ENCODE data around the gene EIF4EBP3. TPM values are rescaled to one million over a fixed set of nuclear protein-coding genes. Genes with fewer than 3 reads are reported as not detected.

The EIF4EBP3 gene
- total RNA-seq, 1 experiment from 2014 or later: 8.4 TPM

DNA sequence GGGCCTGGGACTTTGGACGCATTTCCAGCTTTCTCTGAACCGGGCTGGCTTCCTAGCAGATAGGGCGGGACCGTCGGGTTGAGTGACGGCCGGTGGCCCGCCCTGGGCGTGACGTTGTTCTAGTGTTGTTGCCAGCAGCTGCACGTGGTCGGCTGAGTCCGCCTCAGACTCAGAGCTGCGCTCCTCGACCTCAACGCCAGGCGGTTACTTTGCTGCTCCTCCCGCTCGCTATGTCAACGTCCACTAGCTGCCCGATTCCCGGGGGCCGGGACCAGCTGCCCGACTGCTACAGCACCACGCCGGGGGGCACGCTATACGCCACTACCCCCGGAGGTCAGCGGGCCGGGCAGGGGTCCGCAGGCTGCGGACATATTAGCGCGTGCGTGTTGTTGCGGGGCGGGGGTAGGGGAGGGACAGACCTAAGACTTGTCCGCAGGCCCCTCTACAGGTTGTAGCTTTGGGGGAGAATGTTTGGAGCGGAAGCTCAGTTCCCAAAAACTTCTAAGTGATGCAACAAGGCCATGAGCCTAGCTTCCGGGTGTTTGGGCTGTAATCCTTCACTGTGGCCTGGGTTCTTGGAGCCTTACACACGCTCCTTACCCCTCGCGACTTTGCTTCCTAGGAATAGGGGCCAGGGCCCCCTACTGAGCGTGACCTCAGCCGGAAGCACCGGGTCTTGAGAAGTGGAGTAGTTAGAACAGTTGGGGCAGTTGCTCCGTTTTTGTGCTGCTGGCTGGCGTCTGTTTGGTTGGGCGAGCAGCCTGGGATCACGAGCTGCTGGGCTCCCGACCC lies at the start of gene EIF4EBP3 (continued):
- TF ChIP-seq, protein P1, sequence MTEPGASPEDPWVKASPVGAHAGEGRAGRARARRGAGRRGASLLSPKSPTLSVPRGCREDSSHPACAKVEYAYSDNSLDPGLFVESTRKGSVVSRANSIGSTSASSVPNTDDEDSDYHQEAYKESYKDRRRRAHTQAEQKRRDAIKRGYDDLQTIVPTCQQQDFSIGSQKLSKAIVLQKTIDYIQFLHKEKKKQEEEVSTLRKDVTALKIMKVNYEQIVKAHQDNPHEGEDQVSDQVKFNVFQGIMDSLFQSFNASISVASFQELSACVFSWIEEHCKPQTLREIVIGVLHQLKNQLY (CRISPR knock-in tag; IDR thresholded peaks at IDR 0.05): no peak
- TF ChIP-seq CREM (CRISPR knock-in tag; IDR thresholded peaks at IDR 0.05): no peak
- no peak for TF ChIP-seq ATF1 (CRISPR knock-in tag; IDR thresholded peaks at IDR 0.05)
- TF ChIP-seq, protein P2, sequence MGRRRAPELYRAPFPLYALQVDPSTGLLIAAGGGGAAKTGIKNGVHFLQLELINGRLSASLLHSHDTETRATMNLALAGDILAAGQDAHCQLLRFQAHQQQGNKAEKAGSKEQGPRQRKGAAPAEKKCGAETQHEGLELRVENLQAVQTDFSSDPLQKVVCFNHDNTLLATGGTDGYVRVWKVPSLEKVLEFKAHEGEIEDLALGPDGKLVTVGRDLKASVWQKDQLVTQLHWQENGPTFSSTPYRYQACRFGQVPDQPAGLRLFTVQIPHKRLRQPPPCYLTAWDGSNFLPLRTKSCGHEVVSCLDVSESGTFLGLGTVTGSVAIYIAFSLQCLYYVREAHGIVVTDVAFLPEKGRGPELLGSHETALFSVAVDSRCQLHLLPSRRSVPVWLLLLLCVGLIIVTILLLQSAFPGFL (CRISPR knock-in tag; IDR thresholded peaks at IDR 0.05; ENCODE audit: borderline replicate concordance): peak; percentile 23; the same call in 1 of the 2 replicates
- peak; percentile 19; the same call in 1 of the 2 replicates for TF ChIP-seq MYBL2 (CRISPR knock-in tag; IDR thresholded peaks at IDR 0.05)
- TF ChIP-seq, protein P3, sequence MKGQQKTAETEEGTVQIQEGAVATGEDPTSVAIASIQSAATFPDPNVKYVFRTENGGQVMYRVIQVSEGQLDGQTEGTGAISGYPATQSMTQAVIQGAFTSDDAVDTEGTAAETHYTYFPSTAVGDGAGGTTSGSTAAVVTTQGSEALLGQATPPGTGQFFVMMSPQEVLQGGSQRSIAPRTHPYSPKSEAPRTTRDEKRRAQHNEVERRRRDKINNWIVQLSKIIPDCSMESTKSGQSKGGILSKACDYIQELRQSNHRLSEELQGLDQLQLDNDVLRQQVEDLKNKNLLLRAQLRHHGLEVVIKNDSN (CRISPR knock-in tag; IDR thresholded peaks at IDR 0.05): peak; percentile 90
- no peak for TF ChIP-seq ZNF317 (CRISPR knock-in tag; IDR thresholded peaks at IDR 0.05; ENCODE audit: borderline replicate concordance, low read depth)
- TF ChIP-seq, protein P4, sequence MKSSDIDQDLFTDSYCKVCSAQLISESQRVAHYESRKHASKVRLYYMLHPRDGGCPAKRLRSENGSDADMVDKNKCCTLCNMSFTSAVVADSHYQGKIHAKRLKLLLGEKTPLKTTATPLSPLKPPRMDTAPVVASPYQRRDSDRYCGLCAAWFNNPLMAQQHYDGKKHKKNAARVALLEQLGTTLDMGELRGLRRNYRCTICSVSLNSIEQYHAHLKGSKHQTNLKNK (CRISPR knock-in tag; IDR thresholded peaks at IDR 0.05): no peak
- no peak for TF ChIP-seq TP53 (CRISPR knock-in tag; IDR thresholded peaks at IDR 0.05)
- TF ChIP-seq GABPB1 (CRISPR knock-in tag; IDR thresholded peaks at IDR 0.05): peak; percentile 78
- TF ChIP-seq JUN (CRISPR knock-in tag; IDR thresholded peaks at IDR 0.05): no peak
- TF ChIP-seq, protein P5, sequence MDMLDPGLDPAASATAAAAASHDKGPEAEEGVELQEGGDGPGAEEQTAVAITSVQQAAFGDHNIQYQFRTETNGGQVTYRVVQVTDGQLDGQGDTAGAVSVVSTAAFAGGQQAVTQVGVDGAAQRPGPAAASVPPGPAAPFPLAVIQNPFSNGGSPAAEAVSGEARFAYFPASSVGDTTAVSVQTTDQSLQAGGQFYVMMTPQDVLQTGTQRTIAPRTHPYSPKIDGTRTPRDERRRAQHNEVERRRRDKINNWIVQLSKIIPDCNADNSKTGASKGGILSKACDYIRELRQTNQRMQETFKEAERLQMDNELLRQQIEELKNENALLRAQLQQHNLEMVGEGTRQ (CRISPR knock-in tag; IDR thresholded peaks at IDR 0.05): peak; percentile 89
- TF ChIP-seq, protein P6, sequence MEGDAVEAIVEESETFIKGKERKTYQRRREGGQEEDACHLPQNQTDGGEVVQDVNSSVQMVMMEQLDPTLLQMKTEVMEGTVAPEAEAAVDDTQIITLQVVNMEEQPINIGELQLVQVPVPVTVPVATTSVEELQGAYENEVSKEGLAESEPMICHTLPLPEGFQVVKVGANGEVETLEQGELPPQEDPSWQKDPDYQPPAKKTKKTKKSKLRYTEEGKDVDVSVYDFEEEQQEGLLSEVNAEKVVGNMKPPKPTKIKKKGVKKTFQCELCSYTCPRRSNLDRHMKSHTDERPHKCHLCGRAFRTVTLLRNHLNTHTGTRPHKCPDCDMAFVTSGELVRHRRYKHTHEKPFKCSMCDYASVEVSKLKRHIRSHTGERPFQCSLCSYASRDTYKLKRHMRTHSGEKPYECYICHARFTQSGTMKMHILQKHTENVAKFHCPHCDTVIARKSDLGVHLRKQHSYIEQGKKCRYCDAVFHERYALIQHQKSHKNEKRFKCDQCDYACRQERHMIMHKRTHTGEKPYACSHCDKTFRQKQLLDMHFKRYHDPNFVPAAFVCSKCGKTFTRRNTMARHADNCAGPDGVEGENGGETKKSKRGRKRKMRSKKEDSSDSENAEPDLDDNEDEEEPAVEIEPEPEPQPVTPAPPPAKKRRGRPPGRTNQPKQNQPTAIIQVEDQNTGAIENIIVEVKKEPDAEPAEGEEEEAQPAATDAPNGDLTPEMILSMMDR (IDR thresholded peaks at IDR 0.05): no peak
- TF ChIP-seq IRF2 (CRISPR knock-in tag; IDR thresholded peaks at IDR 0.05; ENCODE audit: borderline replicate concordance, low read depth): no peak
- TF ChIP-seq, protein P7, sequence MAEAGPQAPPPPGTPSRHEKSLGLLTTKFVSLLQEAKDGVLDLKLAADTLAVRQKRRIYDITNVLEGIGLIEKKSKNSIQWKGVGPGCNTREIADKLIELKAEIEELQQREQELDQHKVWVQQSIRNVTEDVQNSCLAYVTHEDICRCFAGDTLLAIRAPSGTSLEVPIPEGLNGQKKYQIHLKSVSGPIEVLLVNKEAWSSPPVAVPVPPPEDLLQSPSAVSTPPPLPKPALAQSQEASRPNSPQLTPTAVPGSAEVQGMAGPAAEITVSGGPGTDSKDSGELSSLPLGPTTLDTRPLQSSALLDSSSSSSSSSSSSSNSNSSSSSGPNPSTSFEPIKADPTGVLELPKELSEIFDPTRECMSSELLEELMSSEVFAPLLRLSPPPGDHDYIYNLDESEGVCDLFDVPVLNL (CRISPR knock-in tag; IDR thresholded peaks at IDR 0.05; ENCODE audit: borderline replicate concordance, low read depth): no peak
- TF ChIP-seq, protein P8, sequence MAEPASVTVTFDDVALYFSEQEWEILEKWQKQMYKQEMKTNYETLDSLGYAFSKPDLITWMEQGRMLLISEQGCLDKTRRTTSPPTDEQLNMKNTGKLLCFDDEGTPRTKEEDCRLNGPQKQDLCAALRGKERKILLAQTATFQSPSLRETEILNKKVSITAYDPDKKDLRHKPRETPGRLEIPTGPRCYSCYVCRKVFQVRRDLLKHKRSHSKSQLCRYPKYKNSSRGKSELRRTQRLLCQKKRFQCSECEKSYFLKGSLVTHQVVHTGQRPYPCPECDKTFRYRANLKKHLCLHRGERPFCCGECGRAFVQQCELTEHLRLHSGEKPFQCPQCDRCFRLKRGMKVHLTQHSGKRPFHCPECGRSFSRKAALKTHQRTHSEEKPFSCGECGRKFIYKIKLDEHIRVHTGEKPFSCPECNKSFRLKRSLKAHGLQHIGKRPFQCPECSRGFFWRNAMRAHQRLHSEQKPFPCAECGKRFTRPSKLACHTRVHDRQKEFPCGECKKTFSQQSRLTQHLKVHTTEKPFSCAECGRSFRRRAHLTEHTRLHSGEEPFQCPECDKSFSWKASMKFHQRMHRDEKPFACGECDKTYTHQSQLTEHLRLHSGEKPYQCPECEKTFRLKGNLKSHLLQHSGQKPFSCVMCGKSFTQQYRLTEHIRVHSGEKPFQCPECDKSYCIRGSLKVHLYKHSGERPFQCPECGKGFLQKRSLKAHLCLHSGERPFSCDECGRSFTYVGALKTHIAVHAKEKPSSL (CRISPR knock-in tag; conservative IDR thresholded peaks at IDR 0.05): no peak
- TF ChIP-seq, protein P9, sequence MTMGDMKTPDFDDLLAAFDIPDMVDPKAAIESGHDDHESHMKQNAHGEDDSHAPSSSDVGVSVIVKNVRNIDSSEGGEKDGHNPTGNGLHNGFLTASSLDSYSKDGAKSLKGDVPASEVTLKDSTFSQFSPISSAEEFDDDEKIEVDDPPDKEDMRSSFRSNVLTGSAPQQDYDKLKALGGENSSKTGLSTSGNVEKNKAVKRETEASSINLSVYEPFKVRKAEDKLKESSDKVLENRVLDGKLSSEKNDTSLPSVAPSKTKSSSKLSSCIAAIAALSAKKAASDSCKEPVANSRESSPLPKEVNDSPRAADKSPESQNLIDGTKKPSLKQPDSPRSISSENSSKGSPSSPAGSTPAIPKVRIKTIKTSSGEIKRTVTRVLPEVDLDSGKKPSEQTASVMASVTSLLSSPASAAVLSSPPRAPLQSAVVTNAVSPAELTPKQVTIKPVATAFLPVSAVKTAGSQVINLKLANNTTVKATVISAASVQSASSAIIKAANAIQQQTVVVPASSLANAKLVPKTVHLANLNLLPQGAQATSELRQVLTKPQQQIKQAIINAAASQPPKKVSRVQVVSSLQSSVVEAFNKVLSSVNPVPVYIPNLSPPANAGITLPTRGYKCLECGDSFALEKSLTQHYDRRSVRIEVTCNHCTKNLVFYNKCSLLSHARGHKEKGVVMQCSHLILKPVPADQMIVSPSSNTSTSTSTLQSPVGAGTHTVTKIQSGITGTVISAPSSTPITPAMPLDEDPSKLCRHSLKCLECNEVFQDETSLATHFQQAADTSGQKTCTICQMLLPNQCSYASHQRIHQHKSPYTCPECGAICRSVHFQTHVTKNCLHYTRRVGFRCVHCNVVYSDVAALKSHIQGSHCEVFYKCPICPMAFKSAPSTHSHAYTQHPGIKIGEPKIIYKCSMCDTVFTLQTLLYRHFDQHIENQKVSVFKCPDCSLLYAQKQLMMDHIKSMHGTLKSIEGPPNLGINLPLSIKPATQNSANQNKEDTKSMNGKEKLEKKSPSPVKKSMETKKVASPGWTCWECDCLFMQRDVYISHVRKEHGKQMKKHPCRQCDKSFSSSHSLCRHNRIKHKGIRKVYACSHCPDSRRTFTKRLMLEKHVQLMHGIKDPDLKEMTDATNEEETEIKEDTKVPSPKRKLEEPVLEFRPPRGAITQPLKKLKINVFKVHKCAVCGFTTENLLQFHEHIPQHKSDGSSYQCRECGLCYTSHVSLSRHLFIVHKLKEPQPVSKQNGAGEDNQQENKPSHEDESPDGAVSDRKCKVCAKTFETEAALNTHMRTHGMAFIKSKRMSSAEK (CRISPR knock-in tag; IDR thresholded peaks at IDR 0.05; ENCODE audit: borderline replicate concordance): no peak
- TF ChIP-seq, protein P10, sequence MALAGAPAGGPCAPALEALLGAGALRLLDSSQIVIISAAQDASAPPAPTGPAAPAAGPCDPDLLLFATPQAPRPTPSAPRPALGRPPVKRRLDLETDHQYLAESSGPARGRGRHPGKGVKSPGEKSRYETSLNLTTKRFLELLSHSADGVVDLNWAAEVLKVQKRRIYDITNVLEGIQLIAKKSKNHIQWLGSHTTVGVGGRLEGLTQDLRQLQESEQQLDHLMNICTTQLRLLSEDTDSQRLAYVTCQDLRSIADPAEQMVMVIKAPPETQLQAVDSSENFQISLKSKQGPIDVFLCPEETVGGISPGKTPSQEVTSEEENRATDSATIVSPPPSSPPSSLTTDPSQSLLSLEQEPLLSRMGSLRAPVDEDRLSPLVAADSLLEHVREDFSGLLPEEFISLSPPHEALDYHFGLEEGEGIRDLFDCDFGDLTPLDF (CRISPR knock-in tag; IDR thresholded peaks at IDR 0.05): no peak
- TF ChIP-seq FOXP1 (CRISPR knock-in tag; IDR thresholded peaks at IDR 0.05; ENCODE audit: borderline replicate concordance): no peak; the same call in 1 of the 2 replicates
- peak; percentile 83 for TF ChIP-seq NFATC4 (CRISPR knock-in tag; IDR thresholded peaks at IDR 0.05)
